Glomerular endothelial cell (primary cell): ENCODE results near the gene C1orf159. TPM values are rescaled to one million over a fixed set of nuclear protein-coding genes. Genes with fewer than 3 reads are reported as not detected.

ENCODE experiments used
- DNase-seq: peaks from one replicate; pipeline ENCODE4 v3.0.0-alpha.2; 2011; ENCODE audit warnings: low read depth, low spot score; ENCODE audit errors: extremely low read depth
- total RNA-seq: library from RNA; depleted of rRNA; stranded (reverse); fragments of >200 nt; gene quantifications from 2 replicates; pipeline ENCODE4 v1.2.3, GENCODE V29; 2015

Gene C1orf159
- total RNA-seq, 1 donor from 2014 or later, result 32.1 TPM

DNA sequence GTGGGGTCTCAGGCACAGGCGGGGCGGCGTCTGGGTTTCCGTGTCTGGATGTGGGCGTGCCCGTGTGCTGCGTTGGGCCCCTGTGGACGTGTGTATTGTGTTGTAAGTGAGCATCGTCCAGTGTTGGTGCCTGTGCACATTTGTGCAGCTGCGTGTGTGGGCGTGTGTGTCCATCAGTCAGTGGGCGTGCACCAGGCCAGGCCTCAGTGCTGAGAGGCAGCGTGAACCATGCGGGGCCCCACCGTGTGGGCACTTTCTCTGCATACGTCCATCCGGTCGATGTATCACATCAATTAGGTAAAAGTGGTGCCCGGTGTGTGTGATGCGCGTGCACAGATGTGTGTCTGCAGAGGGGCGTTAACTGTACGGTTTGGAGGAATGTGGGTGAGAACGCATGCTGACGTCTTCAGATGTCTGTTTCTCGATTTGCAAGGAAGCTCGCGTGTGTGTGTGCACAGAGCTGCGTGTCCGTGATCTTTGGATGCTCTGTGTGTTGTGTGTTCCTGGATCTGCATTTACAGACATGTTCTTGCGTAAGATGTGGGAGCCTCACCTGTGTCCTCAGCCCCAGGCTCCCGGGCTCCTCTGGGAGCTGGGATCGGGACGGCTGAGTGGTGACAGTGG, 71.3 kb downstream of the C1orf159 start:
- DNase-seq, result no peak

DNA sequence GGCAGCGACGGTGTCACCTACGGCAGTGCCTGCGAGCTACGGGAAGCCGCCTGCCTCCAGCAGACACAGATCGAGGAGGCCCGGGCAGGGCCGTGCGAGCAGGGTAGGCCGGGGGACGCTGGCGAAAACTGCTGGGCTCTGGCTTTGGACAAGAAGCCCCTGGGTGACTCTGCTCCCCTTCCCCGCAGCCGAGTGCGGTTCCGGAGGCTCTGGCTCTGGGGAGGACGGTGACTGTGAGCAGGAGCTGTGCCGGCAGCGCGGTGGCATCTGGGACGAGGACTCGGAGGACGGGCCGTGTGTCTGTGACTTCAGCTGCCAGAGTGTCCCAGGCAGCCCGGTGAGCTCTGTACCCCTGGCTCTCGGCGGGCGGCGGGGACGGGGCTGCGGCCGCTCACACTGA, 72.0 kb downstream of the C1orf159 start:
- DNase-seq, result no peak

- no peak for DNase-seq
Measured at GRCh38 chr1:1043411-1043810, 72.5 kb downstream of the C1orf159 start.

GRCh38 chr1:1042835-1043234, 73.1 kb downstream of the C1orf159 start:
- no peak for DNase-seq

- DNase-seq, result no peak
Measured at GRCh38 chr1:1041873-1042272, 74.0 kb downstream of the C1orf159 start.

DNA sequence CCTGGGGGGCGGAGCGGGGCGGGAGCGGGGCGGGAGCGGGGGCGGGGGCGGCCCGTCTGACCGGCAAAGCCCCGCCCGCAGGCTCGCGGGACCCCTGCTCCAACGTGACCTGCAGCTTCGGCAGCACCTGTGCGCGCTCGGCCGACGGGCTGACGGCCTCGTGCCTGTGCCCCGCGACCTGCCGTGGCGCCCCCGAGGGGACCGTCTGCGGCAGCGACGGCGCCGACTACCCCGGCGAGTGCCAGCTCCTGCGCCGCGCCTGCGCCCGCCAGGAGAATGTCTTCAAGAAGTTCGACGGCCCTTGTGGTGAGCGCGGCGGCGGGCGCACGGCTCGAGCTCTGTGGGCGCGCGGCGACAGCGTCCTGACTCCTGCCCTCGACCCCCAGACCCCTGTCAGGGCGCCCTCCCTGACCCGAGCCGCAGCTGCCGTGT, 74.8 kb downstream of the C1orf159 start:
- no peak for DNase-seq

- no peak for DNase-seq
Measured at GRCh38 chr1:1040004-1040991, 75.6 kb downstream of the C1orf159 start.

DNA sequence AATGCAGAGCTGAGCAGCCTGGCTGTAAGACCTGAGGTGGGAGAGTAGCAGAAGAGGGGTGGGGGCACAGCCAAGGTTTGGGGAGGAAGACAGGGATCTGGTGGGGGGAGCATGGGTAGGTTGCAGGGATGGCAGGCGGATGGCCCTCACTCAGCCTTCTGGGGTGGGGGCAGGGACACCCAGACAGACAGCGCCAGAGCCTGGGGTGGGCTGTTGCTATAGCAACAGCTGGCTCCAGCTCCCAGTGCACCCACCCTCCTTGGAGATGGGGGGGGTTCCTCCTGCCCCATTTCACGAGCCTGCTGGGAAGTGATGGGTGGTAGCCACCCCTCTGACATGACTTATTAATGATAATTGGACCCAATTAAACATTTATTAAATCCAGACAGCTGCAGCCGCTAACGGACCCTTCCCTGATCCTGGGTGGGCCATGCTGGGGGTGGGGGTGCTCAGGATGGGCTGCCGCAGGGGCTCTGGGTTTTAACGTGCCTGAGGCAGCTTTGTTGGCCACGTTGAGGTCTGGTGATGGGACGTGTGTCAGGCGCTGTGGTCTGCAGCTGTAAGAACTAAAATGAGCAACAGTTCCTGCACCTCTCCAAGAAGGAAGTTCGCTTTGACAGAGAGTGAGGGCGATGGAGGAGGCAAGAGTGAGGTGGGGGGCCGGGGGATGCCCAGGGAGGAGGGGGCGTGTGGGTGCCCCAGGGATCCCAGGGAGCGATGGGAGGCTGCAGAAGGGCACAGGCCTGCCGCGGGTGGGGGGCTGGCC, 76.6 kb downstream of the C1orf159 start:
- DNase-seq, result no peak

DNA sequence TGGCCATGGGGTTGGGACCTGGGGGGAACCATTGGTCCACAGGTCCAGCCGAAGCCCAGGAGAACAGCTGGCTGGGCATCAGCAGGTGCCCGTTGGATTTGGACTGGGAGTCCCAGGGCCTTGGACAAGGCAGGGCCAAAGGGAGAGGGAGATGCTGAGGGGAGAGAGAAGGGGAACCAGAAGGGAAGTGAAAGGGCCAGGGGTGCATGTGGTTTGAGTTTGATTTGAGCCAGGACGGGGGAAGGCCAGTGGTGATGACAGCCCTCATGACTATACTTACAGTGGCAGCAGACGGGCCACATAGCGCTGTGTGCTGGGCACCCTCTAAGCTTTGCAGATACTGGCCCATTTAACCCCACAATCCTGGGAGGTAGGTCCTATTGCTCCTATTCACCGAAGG, 77.2 kb downstream of the C1orf159 start:
- no peak for DNase-seq

GRCh38 chr1:1037366-1038327, 78.2 kb downstream of the C1orf159 start:
- DNase-seq, result no peak

GRCh38 chr1:1035291-1035943, 80.5 kb downstream of the C1orf159 start:
- DNase-seq, result no peak

GRCh38 chr1:1034439-1034781, 81.5 kb downstream of the C1orf159 start:
- no peak for DNase-seq

- DNase-seq, result no peak
Measured at GRCh38 chr1:1033731-1034438, 82.0 kb downstream of the C1orf159 start.

DNA sequence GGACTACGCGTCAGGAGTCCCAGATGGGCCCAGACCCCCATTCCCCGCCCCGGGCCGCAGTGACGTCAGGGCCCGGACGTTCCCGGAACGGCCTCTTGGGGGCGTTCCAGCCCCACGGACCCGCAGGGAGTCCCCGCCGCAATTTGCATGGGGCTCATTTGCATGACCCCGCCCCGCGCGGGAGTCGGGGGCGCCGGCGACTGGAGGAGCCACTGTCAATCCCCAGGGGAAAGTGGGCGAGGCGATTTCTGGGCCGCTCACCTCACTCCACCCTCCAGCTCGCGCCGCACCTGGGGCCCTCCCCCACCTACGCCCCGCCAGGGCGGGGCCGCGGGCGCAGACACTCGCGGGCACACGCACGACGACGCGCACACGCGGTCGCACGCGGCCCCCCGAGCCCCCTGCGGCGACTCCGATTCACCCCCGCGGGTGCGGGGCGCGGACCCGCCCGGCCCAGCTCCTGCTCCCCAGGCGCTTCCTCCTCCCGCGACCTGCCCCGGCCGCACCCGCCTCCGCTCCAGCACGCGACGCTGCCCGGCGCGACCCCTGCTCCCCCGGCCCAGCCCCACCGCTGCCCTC, 82.8 kb downstream of the C1orf159 start:
- no peak for DNase-seq

GRCh38 chr1:1032424-1032823, 83.5 kb downstream of the C1orf159 start:
- no peak for DNase-seq
